HL-60 (cell line): ENCODE results near the gene FABP6.

Experiments used
- DNase-seq, 2 experiments: peaks; one replicate each; pipeline ENCODE4 v3.0.0-alpha.2; 2010 to 2020; ENCODE audit warnings: low read depth in 1 of 2, low spot score in 1 of 2
- H3K27ac ChIP-seq: fragments of 250-450 bp; sonication (Bioruptor Pico); replicated peaks from 2 replicates; pipeline ENCODE4 v1.5.1; 2020; ENCODE audit warnings: mild to moderate bottlenecking, moderate library complexity
- H3K27me3 ChIP-seq: fragments of 250-450 bp; sonication (Bioruptor Pico); 2 replicates; pipeline ENCODE4 v1.5.1; 2021; ENCODE audit warnings: mild to moderate bottlenecking, moderate library complexity; ENCODE audit not compliant: insufficient read depth, poor library complexity, severe bottlenecking
- H3K4me3 ChIP-seq: replicated peaks from 2 replicates; pipeline ENCODE4 v1.5.1; 2011; ENCODE audit warnings: mild to moderate bottlenecking, control low read depth, low read length; ENCODE audit not compliant: insufficient read depth
- CTCF ChIP-seq: IDR thresholded peaks from one replicate; pipeline ENCODE4 v1.5.1; 2011; ENCODE audit warnings: low read length, control low read depth, inconsistent platforms; ENCODE audit not compliant: insufficient read depth
- GABPA ChIP-seq: IDR thresholded peaks from 2 replicates; pipeline ENCODE4 v1.6.1; 2012; ENCODE audit warnings: low read depth
- POLR2AphosphoS5 ChIP-seq: IDR thresholded peaks from 2 replicates; pipeline ENCODE4 v1.6.1; 2012; ENCODE audit warnings: low read depth
- REST ChIP-seq: IDR thresholded peaks from 2 replicates; pipeline ENCODE4 v1.6.1; 2012; ENCODE audit warnings: low read depth; ENCODE audit not compliant: insufficient replicate concordance
- SPI1 ChIP-seq: IDR thresholded peaks from 2 replicates; pipeline ENCODE4 v1.6.1; 2012; ENCODE audit warnings: low read depth, mild to moderate bottlenecking, borderline replicate concordance

FABP6 gene

GRCh38 chr5:160207061-160207460 is 22.2 kb upstream of the FABP6 start:
- no peak overlapping the region for H3K4me3 ChIP-seq
- no peak for DNase-seq
- no peaks in the 10 kb centered on the region for H3K27me3 ChIP-seq
- no peak for TF ChIP-seq CTCF
- no peak for TF ChIP-seq GABPA
- no peak for TF ChIP-seq REST
- no peak for TF ChIP-seq POLR2AphosphoS5
- TF ChIP-seq SPI1, result no peak
- H3K27ac ChIP-seq, result no peak overlapping the region

GRCh38 chr5:160209917-160210316 is 19.4 kb upstream of the FABP6 start:
- Histone ChIP-seq H3K27ac (no peak overlapping the region), H3K27me3 (no peaks in the 10 kb centered on the region), H3K4me3 (no peak overlapping the region)
- no peak for DNase-seq
- TF ChIP-seq POLR2AphosphoS5, result no peak
- no peak for TF ChIP-seq REST
- TF ChIP-seq SPI1, result no peak
- TF ChIP-seq CTCF, result no peak
- no peak for TF ChIP-seq GABPA

- DNase-seq, result no peak
- Histone ChIP-seq H3K4me3 (no peak overlapping the region), H3K27ac (no peak overlapping the region), H3K27me3 (no peaks in the 10 kb centered on the region)
- TF ChIP-seq SPI1 (no peak), CTCF (no peak), REST (no peak), GABPA (no peak), POLR2AphosphoS5 (no peak)
Measured at GRCh38 chr5:160210606-160211005, 18.7 kb upstream of the FABP6 start.
